Epidermal melanocyte (primary cell): ENCODE data around the gene SPATA31C1.
A peak's percentile ranks its signal among the peaks of the same experiment; 100 is the strongest.
"Not testable (repeated sequence)": the region's sequence is repeated elsewhere in the genome, so short reads cannot be mapped to it uniquely, and the experiment has no call there.

Experiments
- DNase-seq: peaks from one replicate; pipeline ENCODE4 v3.0.0; 2011; ENCODE audit warnings: low spot score; ENCODE audit not compliant: insufficient read length

SPATA31C1 gene

GRCh38 chr9:87937918-87938317 is 20.2 kb downstream of the SPATA31C1 start:
- DNase-seq = not testable (repeated sequence)

DNA sequence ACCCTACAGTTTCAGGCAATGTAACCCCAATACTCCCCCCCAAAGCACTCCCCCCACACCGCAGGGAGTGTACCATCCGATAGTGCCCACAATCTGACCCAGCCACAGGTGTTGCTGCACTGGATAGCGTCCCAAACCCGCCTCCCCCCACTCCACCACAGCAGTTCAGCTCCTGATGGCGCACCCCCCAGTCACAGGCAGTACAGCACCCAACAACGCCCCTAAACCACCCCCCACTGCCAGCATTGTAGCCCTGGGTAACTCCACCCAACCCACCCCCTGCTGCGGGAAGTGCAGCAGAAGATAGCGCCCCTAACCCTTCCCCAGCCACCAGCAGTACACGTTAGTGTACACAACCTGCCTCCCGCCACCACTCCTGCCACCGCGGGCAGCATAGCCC is 20.6 kb downstream of the SPATA31C1 start:
- not testable (repeated sequence) for DNase-seq

DNA sequence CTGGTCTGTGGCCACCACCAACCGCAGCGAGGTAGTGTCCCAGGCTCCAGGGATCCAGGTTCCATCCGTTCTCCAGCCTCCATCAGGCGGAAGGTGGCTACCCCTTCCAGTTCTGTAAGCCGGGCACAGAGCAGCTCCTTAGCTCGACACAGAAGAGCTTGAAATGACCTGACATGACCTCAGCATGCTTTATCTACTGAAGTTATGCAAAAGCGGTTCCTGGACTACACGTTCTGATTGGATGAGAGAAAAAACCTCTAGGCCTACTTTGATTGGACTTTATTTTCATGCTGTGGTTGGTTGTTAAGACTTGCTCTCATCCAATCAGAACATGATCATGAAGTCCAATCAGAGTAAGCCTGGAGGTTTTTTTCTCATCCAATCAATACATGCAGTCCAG is 21.3 kb downstream of the SPATA31C1 start:
- not testable (repeated sequence) for DNase-seq

GRCh38 chr9:87944096-87944495 is 26.3 kb downstream of the SPATA31C1 start:
- no peak for DNase-seq

DNA sequence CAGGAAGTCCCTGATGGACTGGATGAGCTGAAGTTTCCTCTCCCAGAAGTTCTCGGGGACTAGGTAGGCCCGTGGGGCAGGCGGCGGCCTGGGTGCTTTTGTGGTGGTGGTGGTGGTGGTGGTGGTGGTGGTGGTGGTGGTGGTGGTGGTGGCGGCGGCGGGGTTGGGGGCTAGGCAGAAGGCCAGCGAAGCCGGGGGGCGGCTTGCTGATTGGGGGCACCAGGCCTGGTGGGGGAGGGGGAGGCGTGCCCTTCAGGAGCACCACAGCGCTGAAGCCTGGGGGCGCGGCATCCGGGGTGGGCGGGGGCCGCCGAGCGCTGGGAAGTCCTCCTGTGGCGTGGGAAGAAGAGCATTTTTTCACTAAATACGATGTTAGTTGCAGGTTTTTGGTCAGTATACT is 26.9 kb downstream of the SPATA31C1 start:
- no peak for DNase-seq

DNA sequence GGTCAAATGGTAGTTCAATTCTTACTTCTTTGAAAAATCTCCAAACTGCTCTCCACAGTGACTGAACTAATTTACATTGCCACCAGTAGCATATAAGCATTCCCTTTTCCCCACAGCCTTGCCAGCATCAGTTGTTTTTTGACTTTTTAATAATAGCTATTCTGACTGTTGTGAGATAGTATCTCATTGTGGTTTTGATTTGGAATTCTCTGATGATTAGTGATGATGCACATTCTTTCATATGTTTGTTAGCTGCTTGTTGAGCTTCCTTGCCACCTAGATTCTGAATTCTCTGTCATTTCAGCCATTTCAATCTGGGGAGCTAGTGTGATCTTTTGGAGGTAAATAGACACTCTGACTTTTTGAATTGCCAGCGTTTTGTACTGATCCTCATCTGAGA is 32.5 kb downstream of the SPATA31C1 start:
- no peak for DNase-seq

- peak; percentile 18 for DNase-seq
Measured at GRCh38 chr9:87950765-87951488, 33.2 kb downstream of the SPATA31C1 start.

- DNase-seq = no peak
Measured at GRCh38 chr9:87954230-87954629, 36.5 kb downstream of the SPATA31C1 start.

- DNase-seq = no peak
Measured at GRCh38 chr9:87957839-87958238, 40.1 kb downstream of the SPATA31C1 start.

- DNase-seq = no peak
Measured at GRCh38 chr9:87958591-87958990, 40.8 kb downstream of the SPATA31C1 start.

- no peak for DNase-seq
Measured at GRCh38 chr9:87959916-87960581, 42.3 kb downstream of the SPATA31C1 start.

- DNase-seq = no peak
Measured at GRCh38 chr9:87963770-87964169, 46.0 kb downstream of the SPATA31C1 start.

DNA sequence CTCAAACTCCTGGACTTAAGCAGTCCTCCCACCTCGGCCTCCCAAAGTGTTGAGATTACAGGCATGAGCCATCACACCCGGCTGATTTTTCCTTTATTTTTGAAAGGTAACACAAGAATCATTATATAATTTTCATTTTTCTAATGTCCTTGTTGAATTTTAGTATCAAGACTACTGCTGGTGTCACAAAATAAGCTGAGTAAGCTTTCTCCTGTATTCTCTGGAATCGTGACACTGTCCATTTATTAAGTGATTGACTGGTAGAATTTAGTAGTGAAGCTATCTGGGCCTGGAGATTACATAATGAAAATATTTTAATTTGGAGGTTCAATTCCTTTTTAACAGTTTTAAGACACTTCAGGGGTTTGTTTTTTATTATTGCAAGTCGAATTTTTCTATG is 47.1 kb downstream of the SPATA31C1 start:
- no peak for DNase-seq

DNA sequence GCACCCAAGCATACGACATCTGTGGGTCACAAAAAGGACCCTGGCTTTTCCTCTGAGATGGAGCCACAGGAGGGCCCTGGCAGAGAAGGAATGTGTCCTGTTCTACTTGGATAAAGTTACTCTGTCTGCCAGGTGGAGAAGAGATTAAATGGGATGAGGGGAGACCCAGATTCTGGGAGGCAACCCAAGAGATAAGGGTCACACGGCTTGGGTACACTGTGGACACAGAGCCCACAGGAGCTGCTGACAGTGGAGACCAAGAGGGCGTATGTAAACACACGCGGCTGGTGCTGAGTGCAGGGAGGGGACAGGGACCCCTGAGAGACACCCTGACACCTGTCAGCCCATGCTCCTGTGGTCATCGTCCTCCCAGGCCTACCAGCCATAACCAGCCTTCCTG is 50.4 kb downstream of the SPATA31C1 start:
- DNase-seq = no peak

DNA sequence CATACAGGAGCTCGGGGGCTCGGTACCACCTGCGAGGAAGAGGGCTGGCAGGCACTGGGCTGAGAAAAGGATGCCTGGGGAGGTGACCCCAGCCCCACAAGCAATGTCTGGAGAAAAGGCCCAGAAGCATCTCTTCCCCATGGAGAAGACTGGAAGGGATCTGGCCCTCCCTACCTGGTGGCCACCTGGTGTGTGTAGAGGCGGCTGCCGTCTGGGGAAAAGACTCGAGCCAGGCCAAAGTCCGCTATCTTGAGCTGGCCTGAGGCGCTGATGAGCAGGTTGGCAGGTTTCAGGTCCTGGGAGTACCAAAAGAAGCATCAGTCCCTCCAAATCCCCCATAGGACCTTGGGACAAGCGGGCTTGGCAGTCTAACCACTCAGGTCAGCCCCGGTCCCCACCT is 52.8 kb downstream of the SPATA31C1 start:
- no peak for DNase-seq

DNA sequence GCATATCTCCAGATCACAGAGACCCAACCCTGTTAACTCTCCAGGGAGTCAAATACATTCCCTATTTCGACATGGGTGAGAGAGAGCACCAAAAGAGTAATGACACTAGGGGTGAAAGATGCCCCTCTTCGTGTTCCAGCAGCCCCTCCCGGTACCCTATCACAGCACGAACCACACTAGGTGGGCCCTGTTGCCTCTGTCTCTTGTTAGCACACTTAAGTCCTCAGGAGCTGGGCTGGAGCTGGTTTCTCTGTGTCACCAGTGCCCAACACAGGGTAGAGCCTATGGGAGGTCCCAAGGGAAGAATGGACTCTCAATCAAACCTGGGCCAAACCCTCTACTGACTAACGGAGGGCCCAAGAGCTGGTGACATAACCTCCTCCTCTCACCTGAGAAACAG is 55.4 kb downstream of the SPATA31C1 start:
- DNase-seq = no peak
